HK-2 (cell line): ENCODE data around the gene DZIP3.
"Not testable (repeated sequence)": the region's sequence is repeated elsewhere in the genome, so short reads cannot be mapped to it uniquely, and the experiment has no call there.

Experiments used
- DNase-seq: peaks from one replicate; pipeline ENCODE4 v3.0.0-alpha.2; 2018; ENCODE audit not compliant: unreplicated experiment

The DZIP3 gene

DNA sequence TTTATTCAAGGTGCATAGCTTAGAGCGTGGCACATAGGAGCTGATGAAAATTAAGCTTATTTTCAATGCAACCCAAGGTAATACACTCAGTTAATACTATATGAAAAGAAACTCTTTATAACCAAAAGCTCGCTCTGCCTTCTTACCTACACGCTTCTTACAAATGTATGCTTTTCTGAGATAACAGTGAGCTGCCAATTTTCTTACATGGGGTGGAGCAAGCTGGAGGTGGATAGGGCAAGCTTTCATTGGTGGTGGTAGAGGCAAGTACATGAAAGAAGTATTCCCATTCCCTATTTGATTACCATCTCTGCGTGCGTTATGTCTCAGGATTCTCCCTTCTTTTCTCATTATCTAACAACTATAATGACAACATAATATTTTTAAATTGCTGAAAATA lies 8.9 kb downstream of the DZIP3 start:
- DNase-seq = no peak

DNA sequence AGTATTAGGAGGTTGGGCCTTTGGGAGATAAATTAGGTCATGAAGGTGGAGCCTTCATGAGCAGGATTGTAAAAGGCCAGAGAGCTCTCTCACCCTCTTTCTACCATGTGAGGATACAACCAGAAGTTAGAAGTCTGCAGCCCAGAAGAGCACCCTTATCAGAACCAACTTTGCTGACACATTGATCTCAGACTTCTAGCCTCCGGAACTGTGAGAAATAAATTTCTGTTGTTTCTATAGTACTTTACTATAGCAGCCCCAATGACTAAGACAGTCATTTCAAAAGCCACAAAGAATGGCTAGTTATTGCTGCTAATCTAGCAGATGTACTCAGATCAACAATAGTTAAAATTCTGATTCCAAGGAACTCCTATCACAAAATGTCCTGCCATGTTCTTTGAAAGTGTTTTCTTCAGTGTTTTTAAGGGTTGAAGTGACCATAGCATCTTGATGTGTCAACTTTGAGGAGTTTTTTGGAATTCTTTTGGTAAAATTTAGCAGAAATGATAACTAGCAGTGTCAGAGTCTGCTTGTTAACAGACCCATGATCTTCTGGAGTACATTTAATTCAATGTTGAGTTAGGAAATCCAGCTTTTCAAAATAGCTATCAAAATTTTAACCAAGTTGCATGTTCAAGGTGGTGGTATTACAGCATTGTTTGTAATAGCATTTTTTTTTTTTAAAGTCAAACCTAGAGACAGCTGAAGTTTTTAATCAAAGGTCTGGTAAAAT lies 10.3 kb downstream of the DZIP3 start:
- no peak for DNase-seq

DNA sequence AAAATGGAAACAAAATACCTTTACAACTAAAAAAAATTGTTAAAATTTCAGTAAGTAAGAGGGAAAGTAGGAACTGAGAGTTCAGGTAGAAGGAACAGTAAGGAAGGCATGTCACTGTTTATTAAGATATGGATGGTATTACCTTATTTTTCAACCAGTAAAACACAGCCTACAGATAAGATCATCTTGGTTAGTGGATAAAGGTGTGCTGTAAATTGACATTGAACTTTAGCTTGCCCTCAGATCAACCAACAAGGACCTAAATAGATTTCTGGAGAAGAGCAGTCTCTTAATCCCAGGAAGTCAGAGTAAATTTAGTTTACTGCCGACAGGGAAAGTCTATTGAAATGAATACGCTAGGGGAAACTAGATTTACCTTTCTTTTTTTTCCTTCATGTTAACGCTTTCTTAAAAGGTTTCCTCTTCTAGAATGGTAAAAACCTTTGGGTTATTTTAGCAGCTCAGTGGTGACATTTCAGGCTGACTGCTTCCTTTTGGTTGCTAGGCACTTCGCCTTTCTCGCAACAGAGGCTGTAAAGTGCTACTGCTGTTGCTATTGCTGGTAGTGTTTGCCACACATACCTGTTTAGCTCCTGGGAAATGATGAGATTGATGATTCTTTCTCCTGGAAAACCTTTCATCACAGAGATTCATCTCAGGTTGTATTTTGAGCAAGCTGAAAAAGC lies 12.9 kb downstream of the DZIP3 start:
- no peak for DNase-seq

DNA sequence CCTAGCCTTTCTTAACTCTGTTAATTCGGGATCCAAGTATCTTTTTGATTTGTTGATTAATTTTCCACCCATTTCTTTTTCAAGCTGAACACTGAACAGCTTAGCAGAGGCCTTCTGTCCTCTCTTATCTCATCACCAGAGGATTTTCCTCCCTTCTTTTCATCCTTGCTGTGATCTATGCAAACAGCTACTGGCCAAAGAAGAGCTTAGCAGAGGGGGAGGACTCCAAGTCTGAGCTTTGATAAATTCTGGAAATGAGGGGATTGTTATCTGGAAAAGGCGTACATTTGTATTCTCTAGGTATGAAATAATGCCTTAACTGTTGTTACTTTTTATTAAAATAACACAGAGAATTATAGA lies 13.4 kb downstream of the DZIP3 start:
- DNase-seq = no peak

DNA sequence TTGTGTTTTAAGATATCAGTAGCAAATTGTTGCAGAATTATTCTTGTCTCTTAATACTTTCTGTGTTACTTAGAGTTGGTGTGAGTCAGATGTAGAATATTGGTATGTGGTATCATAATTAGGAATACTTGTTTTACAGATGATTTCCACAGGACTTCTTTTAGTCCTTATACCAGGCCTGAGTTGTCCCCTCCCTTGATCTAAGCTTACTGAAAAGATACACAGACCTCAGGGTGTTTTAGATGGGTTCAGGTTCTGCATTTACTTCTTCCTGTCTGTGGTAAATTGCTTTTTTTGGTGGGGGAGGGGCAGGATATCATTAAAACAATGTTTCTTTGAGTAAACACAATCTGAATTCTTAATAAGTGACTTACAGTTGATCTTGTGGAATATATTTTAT lies 14.2 kb downstream of the DZIP3 start:
- no peak for DNase-seq

DNA sequence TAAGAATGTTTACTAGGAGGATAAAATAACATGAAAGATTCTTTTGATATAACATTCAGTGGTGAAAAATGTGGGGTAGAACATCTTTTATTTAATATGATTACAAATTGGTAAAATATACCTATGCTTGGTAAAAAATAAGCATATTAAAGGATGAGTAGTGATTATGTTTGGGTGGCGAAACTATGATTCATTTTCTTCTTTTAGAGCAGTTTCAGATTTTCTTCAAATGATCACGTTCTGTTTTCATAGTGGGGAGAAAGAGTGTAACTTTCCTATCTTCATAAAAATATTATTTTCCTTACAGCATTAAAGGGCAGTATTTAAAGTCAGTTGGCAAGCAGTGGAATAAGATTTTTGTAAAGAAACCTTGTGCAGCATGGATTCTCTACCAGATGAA lies 15.5 kb downstream of the DZIP3 start:
- no peak for DNase-seq

DNA sequence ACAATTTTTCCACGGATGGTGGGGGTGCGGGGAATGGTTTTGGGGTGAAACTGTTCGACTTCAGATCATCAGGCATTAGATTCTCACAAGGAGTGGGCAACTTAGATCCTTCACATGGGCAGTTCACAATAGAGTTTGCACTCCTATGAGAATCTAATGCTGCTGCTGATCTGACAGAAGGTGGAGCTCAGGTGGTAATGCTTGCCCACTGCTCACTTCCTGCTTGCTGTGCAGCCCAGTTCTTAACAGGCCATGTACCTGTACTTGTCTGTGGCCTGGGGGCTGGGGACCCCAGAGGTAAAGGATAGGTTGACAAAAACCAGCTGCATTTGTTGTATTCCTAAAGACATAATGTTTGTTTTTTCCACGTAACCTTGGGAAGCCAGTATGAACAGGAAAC lies 16.0 kb downstream of the DZIP3 start:
- DNase-seq = no peak

DNA sequence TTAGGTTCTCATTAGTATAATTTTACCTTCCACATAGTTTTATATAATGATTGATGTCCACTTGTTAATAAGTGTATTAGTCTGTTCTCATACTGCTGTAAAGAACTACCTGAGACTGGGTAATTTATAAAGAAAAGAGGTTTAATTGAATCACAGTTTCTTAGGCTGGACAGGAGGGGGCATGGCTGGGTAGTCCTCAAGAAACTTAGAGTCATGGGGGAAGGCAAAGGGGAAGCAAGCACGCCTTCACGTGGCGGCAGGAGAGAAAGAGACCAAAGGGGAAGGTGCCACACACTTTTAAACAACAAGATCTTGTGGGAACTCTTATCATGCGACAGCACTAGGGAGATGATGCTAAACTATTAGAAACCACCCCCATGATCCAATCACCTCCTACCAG lies 19.2 kb downstream of the DZIP3 start:
- DNase-seq = no peak

DNA sequence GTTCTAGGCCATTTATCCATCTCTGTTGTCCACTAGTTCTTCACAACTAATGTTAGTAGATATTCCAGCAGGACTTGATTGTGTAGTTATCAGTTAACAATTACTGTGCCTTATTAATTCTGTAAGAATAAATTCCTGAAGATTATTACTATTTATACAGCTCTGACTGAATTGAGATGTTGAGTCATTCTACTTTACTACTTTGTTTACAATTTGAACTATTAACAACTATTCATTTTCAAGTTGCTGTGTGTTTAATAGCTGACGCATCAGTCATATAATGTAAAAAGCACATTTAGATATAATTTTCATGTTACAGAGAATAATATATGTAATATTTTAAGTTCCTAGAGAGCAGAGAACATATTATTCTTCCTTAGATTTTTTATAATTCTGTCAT lies 21.1 kb downstream of the DZIP3 start:
- no peak for DNase-seq

DNA sequence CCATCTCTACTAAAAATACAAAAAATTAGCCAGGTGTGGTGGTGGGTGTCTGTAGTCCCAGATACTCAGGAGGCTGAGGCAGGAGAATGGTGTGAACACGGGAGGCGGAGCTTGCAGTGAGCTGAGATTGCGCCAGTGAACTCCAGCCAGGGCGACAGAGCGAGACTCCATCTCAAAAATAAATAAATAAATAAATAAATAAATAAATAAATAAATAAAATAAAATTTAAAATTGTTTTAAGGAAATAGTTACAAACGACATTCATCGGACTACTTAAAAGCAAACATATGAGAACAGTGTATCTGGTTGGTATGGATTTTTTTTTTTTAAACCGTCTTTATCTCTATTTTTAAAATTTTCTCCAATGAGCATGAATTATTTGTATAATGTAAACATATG lies 26.6 kb downstream of the DZIP3 start:
- not testable (repeated sequence) for DNase-seq

DNA sequence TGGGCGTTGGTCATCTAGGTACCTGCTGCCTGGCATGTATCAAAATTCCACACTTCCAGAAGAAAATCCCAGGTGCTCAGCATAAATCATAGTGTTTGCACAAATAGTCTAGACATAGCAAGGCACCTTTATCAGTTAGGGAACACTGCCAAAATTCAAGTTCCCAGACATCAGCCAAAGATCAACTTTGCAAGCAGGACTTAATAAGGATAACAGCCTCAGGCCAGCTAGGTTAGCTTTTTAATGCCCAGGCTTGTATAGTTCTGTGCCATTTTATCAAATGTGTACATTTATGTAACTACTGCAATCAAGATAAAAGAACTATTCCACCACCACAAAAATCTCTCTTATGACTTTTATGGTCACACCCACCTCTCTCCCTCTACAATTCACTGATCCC lies 30.7 kb downstream of the DZIP3 start:
- no peak for DNase-seq

DNA sequence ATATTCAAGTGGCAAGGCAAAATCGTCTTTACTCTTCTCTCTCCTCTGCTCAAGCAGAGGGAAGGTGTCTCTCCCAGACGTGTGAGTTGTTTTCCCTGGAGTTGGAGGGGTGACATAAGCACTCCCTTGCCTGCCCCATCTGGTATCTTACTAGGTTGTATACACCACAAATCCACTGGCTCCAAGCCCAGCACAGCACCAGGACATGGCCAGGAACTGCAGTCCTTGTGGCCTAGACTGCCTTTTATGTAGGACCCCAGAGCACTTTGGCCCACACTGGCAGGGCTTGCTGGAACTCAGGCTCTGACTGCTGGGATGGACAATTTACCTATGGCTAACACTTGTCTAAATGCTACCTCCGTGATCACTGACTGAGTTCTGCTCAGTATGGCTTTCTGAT lies 34.0 kb downstream of the DZIP3 start:
- no peak for DNase-seq

DNA sequence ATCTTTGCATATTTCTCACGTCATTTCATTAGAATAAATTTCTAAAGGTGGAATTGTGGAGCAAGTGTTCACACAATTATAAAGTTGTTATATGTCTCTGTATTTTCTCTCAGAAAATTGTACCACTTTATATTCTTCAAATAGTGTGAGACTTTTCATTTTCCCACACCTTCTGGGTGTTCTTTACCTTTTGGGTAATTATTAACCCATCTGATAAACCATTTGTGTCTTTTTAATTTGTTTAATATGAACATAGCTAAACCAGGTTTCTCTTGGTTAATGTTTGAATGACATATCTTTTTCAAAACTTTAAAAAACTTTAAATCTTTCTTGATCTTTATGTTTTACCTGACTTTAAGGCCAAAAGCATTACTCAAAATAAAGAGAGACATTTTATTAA lies 40.5 kb downstream of the DZIP3 start:
- DNase-seq = no peak

DNA sequence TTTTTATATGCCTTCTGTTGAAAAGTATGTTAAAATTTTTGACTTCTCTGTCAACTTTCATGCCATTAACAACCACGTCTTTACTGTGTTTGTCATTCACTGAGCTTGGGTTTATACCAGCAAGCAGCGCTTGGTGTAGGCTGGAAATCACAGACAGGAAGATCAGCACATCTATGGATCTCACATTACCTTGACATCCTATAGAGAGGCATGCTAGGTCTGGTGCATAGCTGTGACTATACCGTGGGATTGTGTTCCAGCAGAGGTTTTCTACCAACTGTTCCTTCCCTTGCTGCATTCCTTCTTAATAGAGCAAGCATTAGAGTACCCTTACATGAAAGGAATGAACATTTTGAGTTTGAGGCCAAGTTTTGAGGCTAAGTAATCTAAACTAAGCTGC lies 53.0 kb downstream of the DZIP3 start:
- no peak for DNase-seq

DNA sequence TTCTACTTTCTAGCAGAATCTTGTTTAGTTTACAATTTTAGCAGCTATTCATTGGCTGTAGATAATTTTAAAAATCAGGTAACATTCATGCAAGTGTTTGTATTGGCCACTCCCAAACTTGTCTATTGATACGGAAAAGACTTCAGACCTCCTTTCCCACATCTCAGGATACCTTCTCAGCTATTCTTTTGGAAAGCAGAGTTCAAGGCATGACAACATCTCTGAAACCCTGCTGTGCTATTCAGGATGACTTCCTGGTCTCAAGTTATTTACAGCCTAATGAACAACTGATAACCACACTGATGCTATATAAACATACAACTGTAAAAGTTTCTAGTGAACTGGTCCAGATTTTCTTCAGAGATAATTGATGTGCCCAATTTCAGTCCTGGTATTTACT lies 55.8 kb downstream of the DZIP3 start:
- no peak for DNase-seq

DNA sequence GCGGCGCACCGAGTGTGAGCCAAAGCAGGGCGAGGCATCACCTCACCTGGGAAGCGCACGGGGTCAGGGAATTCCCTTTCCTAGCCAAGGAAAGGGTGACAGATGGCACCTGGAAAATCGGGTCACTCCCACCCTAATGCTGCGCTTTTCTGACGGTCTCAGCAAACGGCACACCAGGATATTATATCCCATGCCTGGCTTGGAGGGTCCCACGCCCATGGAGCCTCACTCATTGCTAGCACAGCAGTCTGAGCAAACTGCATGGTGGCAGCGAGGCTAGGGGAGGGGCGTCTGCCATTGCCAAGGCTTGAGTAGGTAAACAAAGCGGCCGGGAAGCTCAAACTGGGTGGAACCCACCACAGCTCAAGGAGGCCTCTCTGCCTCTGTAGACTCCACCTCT lies 66.1 kb downstream of the DZIP3 start:
- not testable (repeated sequence) for DNase-seq

DNA sequence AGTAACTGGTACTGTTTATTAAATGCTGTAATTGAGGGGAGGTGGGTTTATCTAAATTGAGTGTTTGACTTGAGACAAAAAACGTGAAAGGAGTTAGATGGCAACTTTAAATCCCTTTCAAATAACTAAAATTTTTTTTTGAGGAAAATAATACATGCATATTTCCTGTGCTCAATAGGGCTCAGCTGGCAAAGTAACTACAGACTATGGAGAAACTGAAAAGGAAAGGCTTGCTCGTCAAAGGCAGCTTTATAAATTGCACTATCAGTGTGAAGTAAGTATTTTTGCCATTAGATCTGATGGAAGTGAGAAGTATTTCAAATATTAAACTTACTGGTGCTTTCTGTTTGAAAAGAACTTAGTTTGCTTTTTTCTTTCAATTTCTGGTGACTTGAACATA lies 72.2 kb downstream of the DZIP3 start:
- no peak for DNase-seq

DNA sequence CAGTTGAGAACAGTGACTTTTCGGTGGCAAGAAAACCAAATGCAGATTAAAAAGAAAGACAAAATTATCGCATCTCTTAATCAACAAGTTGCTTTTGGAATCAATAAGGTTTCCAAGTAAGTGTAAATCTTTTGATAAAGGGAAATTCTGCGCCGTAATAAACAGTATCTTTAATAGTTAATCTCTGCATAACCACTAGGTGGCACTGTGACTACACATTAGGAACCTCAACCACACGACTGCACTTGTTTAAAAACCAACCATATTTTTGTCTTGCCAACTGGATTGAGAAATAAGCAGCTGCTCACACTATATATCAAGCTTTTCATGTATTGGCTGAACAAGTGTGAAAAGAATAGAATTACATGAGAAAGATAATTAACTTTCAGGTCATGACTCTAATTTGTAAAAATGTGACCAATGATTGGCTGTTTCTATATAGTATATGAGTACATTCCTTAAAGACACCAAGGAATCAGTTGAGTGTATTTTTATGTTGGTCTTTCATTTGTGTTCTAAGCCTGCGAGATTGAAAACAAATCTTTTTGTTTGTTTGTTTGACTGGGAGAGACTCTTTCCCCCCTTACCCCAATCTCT lies 72.7 kb downstream of the DZIP3 start:
- no peak for DNase-seq

DNA sequence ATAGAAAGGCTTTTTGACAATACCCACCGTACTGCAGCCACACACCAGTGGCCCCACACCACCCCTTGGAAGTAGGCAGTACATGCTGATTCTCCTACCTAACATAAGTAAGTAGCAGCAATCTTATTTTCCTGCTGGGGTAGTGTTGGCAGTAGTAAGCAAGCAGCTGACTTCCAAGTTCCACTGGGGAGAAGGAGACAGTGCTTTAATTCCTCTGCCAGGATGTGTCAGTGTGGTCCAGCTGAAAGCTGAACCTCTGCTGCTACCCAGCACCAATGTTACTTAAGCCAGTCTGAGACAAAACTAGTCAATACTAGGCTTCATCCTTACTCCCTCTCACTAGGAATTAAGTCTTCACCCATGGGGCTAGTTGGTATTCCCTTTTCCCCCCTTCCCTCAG lies 74.7 kb downstream of the DZIP3 start:
- DNase-seq = no peak

DNA sequence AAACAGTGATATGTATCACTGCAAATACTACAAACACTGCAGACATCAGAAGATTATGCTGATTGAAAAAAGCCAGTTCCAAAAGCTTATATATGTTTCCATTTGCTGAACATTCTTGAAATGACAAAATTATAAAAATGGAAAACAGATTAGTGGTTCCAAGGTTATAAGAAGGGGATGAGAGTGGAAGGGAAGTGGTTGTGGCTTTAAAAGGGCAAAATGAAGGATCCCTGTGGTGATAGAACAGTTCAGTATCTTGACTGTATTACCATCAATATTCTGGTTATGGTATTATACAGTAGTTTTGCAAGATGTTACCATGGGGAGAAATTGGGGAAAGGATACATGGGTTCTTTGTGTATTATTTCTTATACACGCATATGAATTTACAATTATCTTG lies 77.8 kb downstream of the DZIP3 start:
- DNase-seq = no peak

DNA sequence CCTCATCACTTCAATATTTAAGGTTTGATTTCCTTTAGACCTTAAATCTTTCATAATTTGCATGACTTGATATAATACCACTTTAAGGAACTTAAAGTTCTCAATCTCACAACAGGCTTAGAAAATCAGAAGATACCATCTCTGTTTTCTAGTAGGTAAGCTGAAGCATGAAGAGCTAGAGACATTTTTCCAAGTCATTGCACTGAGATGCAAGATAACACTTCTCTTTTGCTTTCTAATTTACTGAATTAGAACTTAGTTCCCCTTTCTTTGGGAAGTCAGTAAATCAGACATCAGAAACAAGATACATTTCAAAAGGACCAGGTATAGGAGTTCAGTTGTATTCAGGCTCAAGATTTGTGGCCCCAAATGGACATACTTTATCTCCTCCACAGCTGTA lies 79.7 kb downstream of the DZIP3 start:
- no peak for DNase-seq

DNA sequence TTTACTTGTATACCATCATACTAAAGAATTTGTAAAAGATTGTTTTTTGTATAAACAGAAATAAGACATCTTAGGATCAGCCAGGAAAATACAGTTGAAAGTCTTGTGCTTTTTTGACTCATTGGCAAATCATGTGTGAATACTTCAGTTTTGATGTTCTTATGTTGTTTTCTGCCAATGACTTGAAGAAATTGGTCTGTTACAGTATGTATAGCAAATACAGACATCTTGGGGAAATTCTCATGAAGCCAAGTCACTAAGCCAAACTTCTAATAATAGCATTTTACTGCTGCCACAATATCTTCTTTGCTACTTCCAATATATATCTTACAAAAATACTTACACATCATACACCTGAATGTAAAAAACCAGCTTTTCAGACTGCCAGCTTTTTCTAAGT lies 83.2 kb downstream of the DZIP3 start:
- no peak for DNase-seq

DNA sequence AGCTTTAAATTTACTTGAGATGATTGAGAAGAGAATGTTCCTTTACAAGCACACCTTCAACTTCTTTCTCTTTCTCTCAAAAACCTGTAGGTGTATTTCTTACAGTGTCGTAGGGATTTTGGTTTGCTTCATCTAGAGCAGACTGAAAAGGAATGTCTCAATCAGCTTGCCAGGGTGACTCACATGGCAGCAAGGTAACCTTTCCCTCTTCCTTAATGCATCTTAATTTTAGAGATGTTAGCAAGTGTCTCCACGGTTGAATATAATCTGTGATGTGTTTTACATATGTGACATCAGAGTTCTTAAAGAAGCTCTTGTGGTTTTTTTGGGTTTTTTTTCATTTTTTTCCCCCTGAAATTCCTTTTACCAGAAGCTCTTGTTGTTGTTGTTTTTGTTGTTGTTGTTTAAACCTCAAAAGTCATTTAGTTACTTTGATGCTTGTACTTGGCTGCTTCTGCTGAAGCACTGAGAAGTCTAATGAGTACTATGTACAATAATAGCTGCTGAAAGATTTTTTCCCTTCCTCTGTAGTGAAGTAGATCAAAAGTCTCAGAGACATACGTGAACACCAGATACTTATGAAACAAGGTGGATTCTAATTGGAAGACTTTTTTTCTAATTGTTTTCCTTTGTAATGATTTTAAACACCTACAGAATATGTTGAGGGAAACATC lies 84.6 kb downstream of the DZIP3 start:
- DNase-seq = no peak
